NCI-H69 (cell line): Measurements from ENCODE around the gene SRSF9.
"Not testable (repeated sequence)": the region's sequence is repeated elsewhere in the genome, so short reads cannot be mapped to it uniquely, and the experiment has no call there.

ENCODE experiments used
- DNase-seq: peaks from one replicate; lab custom pipeline; 2025; lab: John Stamatoyannopoulos, UW

The SRSF9 gene

GRCh38 chr12:120481022-120481767 lies 11.6 kb upstream of the SRSF9 start:
- DNase-seq = no peak

- no peak for DNase-seq
Measured at GRCh38 chr12:120480211-120480610, 10.7 kb upstream of the SRSF9 start.

- no peak for DNase-seq
Measured at GRCh38 chr12:120479458-120479857, 9.9 kb upstream of the SRSF9 start.

- no peak for DNase-seq
Measured at GRCh38 chr12:120475643-120476042, 6.1 kb upstream of the SRSF9 start.

GRCh38 chr12:120474616-120474960 lies 5.0 kb upstream of the SRSF9 start:
- peak; percentile 37 for DNase-seq

GRCh38 chr12:120473807-120474615 lies 4.5 kb upstream of the SRSF9 start:
- DNase-seq = no peak

- no peak for DNase-seq
Measured at GRCh38 chr12:120472521-120472920, 3.0 kb upstream of the SRSF9 start.

GRCh38 chr12:120470150-120470784 lies 719 bp upstream of the SRSF9 start:
- DNase-seq = peak; percentile 67

- DNase-seq = peak; percentile 85
Measured at GRCh38 chr12:120468821-120469449, 613 bp downstream of the SRSF9 start.

GRCh38 chr12:120468325-120468820 lies 1.2 kb downstream of the SRSF9 start:
- DNase-seq = peak; percentile 67

- DNase-seq = no peak
Measured at GRCh38 chr12:120467439-120467838, 2.1 kb downstream of the SRSF9 start.

- peak; percentile 59 for DNase-seq
Measured at GRCh38 chr12:120466560-120467315, 2.8 kb downstream of the SRSF9 start.

- no peak for DNase-seq
Measured at GRCh38 chr12:120465756-120466155, 3.8 kb downstream of the SRSF9 start.

- DNase-seq = no peak
Measured at GRCh38 chr12:120463712-120464111, 5.8 kb downstream of the SRSF9 start.

- no peak for DNase-seq
Measured at GRCh38 chr12:120462099-120462640, 7.4 kb downstream of the SRSF9 start.

GRCh38 chr12:120460157-120460556 lies 9.4 kb downstream of the SRSF9 start:
- no peak for DNase-seq

GRCh38 chr12:120457133-120457532 lies 12.4 kb downstream of the SRSF9 start:
- DNase-seq = peak; percentile 28

- DNase-seq = no peak
Measured at GRCh38 chr12:120455302-120455701, 14.2 kb downstream of the SRSF9 start.

- DNase-seq = peak; percentile 68
Measured at GRCh38 chr12:120453977-120454376, 15.6 kb downstream of the SRSF9 start.

GRCh38 chr12:120453060-120453750 lies 16.3 kb downstream of the SRSF9 start:
- no peak for DNase-seq

- not testable (repeated sequence) for DNase-seq
Measured at GRCh38 chr12:120452524-120452923, 17.0 kb downstream of the SRSF9 start.
